ENCODE results near the gene CEND1.

CEND1 gene

GRCh38 chr11:776263-776560 lies 13.7 kb downstream of the CEND1 start:
- TF ChIP-seq CTCF (IDR thresholded peaks at IDR 0.05; ENCODE audit: borderline replicate concordance, insufficient read depth, low read depth, low read length) = no peak
- peak overlapping the region; percentile 83 for H3K4me3 ChIP-seq (ENCODE audit: low read depth, low read length)

DNA sequence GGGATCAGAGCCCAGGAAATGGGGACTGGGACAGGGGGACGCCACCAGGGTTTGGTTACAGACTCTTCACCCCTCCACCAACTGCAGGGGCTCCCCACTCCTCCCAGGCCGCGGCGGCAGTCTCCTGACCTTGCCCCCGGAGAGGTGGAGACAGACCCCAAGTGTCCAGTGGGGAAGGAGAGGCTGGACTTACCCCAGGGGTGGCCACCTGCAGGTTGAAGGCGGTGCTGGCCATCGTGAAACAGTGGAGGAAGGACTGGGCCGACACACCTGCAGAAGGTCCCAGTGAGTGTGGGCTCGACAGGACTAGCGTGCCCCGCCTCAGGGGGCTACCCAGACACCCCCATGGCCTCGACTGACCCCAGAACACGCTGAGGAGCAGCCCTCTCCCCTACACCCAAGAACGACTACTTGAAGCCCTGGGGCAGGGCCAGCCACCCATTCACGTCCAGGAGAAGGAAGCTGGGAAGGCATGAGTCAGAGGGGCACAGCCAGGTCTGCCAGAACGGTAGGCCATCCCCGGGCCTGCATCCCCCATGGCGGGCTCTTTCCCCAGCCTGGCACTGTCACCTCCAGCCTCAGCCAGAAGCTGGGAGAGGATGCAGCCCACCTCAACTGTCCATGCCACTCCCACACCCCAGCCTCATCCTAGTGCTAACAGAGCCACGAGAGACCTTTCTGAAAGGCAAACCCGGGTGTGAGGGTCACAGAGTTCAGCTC lies 14.9 kb downstream of the CEND1 start:
- H3K4me3 ChIP-seq (ENCODE audit: low read depth, low read length) = no peak overlapping the region
- TF ChIP-seq CTCF (IDR thresholded peaks at IDR 0.05; ENCODE audit: borderline replicate concordance, insufficient read depth, low read depth, low read length) = no peak

DNA sequence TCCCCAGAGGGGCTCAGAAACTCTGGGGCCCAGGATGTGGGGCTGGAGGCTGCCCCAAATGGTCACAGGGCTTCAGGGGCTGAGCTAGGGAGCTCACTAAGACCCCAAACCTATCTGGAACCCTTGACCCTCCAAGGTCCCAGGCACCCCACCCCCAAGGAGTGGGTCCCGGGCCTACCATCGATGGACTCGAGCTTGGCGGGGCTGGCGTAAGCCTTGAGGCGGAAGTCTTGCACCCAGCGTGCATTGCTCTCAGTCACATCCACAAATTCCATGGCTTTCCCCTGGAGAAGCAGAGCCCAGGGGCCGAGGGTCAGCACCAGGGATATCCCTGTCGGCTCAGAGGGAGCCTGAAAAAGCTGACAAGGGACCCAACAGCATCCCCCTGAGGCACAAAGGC lies 16.1 kb downstream of the CEND1 start:
- no peak for TF ChIP-seq CTCF (IDR thresholded peaks at IDR 0.05; ENCODE audit: borderline replicate concordance, insufficient read depth, low read depth, low read length)
- H3K4me3 ChIP-seq (ENCODE audit: low read depth, low read length) = no peak overlapping the region

GRCh38 chr11:773425-773824 lies 16.5 kb downstream of the CEND1 start:
- no peak for TF ChIP-seq CTCF (IDR thresholded peaks at IDR 0.05; ENCODE audit: borderline replicate concordance, insufficient read depth, low read depth, low read length)

GRCh38 chr11:772429-773390 lies 17.2 kb downstream of the CEND1 start:
- TF ChIP-seq CTCF (IDR thresholded peaks at IDR 0.05; ENCODE audit: borderline replicate concordance, insufficient read depth, low read depth, low read length) = no peak

More at GRCh38 chr11:773425-773824, 16.5 kb downstream of the CEND1 start:
- H3K4me3 ChIP-seq (ENCODE audit: low read depth, low read length) = no peak overlapping the region

GRCh38 chr11:771617-772204 lies 18.2 kb downstream of the CEND1 start:
- TF ChIP-seq CTCF (IDR thresholded peaks at IDR 0.05; ENCODE audit: borderline replicate concordance, insufficient read depth, low read depth, low read length) = no peak
- H3K4me3 ChIP-seq (ENCODE audit: low read depth, low read length) = no peak overlapping the region

More at GRCh38 chr11:772429-773390, 17.2 kb downstream of the CEND1 start:
- no peak overlapping the region for H3K4me3 ChIP-seq (ENCODE audit: low read depth, low read length)

Measured in GM12875 (cell line).